Gastrocnemius medialis (tissue), 4 donors: ENCODE results near the gene BRWD1.

Experiments used
- POLR2A ChIP-seq, 2 donors: fragments of 450-650 bp; IDR thresholded peaks; one replicate each; pipeline ENCODE4 v1.6.1; 2017; ENCODE audit warnings: antibody characterized with exemption in 2 of 2, mild to moderate bottlenecking in 2 of 2, moderate library complexity in 2 of 2
- TF ChIP-seq, protein P1 (sequence below), 5 experiments: fragments of 450-650 bp in 3 of 5; fragments of 200-600 bp in 2 of 5; sonication (generic) in 2 of 5; IDR thresholded peaks in 4 of 5; conservative IDR thresholded peaks in 1 of 5; 1 replicate in 4 of 5; 2 replicates in 1 of 5; pipeline ENCODE4 v1.5.1; 2016 to 2019; ENCODE audit warnings: antibody characterized with exemption in 5 of 5, mild to moderate bottlenecking in 3 of 5, moderate library complexity in 3 of 5

DNA sequence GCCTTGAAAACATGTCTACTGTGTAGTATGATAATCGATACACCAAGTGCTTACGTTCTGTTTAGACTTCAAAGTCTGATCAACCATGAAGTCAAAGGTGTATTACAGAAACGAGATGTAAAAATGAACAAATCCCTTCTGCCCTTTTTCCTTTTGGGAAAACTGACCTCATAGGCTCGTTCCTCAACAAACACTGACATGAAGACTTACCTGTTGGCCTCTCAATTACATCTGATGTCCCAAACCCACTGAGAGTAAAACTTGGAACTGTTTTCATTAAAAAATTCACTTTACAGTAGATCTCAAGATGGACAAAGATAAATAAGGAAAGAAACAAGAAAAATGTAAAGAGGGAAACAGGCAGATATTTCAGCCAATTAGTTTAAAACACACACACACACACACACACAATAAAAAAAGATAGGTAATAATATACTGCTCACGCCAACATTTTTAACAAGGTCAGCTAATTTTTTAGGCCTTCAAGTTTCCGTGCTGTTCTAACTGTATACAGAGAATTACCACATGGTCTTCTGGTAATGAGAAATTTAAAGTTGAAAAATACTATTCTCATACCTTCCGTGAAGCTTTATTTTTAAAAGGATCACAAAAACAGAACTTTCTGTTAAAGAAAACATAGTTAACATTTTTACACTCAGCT lies 33.4 kb upstream of the BRWD1 start:
- TF ChIP-seq, protein P1, sequence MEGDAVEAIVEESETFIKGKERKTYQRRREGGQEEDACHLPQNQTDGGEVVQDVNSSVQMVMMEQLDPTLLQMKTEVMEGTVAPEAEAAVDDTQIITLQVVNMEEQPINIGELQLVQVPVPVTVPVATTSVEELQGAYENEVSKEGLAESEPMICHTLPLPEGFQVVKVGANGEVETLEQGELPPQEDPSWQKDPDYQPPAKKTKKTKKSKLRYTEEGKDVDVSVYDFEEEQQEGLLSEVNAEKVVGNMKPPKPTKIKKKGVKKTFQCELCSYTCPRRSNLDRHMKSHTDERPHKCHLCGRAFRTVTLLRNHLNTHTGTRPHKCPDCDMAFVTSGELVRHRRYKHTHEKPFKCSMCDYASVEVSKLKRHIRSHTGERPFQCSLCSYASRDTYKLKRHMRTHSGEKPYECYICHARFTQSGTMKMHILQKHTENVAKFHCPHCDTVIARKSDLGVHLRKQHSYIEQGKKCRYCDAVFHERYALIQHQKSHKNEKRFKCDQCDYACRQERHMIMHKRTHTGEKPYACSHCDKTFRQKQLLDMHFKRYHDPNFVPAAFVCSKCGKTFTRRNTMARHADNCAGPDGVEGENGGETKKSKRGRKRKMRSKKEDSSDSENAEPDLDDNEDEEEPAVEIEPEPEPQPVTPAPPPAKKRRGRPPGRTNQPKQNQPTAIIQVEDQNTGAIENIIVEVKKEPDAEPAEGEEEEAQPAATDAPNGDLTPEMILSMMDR (IDR thresholded peaks at IDR 0.05 in 4 of 5, conservative IDR thresholded peaks at IDR 0.05 in 1 of 5): no peak
- no peak for TF ChIP-seq POLR2A (IDR thresholded peaks at IDR 0.05)
